GM19397 (cell line): ENCODE results near the gene NOB1.
A peak's percentile ranks its signal among the peaks of the same experiment; 100 is the strongest.
"Not testable (repeated sequence)": the region's sequence is repeated elsewhere in the genome, so short reads cannot be mapped to it uniquely, and the experiment has no call there.

Source experiments
- ATAC-seq: cut with Tn5 transposase; IDR thresholded peaks from one replicate; pipeline ENCODE4 v1.9.1; 2021; ENCODE audit warnings: mild to moderate bottlenecking, moderate library complexity; ENCODE audit not compliant: unreplicated experiment

The NOB1 gene

DNA sequence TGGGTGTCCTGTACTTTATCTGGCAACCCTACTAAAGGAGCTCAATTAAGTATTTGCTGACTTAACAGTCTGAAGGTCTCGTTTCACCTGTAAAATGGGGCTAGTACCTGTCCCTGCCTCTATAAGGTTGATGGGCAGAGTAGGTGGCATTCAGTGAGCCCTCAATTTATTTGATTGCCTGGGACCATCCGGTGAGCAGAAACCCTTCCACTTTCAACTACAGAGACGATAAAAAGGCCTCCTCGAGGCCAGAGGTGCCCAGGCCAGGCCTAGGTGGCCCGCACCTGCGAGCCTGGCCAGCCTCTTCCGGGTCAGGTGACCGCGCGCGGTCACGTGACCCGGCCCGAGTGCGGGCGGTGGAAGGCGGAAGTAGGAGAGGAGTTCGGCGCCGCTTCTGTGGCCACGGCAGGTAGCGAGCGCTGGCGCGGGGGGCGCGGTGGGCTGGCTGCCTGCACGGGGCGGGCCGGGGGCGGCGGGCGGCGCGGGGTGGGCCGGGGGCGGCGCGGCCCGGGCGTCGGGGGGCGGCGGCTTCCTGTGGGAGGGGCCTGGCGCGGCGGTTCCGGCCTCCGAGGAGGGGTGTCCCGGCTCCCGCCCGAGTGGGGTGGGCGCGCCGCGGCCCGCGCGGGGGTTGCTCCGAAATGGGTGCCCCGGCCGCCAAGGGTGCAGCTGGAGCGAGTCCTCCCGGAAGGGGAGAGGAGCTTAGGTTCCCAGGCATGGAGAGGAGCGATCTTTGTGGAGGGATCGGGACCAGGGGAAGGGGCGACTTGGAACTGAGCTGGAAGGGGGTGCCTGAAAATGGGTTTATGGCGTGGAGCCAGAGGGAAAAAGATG, 7.5 kb upstream of the NOB1 start, which contains the start of gene WWP2:
TSS of gene WWP2 (plus strand) at position 350 of the 831 bp plus-strand sequence. CDS start 24,679 bp downstream, outside the sequence.
- ATAC-seq = peak; percentile 88

DNA sequence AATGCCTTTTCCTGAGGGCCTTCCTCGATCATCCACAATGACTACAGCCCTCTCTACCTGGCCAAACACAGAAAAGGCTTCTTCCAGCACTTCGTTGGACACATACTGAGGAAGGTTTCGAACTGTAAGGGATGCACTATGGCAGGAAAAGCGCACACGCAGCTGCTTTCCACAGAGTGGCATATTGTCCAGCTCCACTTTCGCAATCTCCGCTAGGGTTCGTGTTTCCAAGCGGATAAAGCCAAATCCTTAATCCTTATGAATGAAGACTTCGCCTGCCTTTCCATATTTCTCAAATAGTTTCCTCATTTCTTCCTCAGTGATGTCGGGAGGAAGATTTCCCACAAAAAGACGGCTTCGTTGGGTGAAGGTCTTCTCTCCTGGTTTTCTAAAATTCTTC, 2.6 kb upstream of the NOB1 start:
- not testable (repeated sequence) for ATAC-seq

DNA sequence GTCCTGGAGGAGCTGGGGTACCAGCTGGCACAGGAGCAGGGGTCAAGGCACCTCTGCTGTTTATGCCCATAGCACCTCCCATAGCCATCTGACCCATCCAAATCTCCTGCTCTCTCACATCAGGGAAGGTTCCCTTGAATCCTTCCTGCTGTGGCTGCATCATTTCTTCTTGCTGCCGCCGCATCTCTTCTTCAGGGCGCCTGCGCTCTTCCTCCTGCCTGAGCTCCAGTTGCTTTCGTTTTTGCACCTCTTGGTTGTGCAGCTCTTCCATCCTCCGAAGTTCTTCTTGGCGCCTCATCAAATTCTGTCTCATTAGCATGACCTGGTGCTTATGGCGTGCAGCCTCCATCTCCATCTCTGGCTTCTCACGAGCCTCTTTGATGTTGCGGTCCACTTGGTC, 2.0 kb upstream of the NOB1 start:
- ATAC-seq = no peak

DNA sequence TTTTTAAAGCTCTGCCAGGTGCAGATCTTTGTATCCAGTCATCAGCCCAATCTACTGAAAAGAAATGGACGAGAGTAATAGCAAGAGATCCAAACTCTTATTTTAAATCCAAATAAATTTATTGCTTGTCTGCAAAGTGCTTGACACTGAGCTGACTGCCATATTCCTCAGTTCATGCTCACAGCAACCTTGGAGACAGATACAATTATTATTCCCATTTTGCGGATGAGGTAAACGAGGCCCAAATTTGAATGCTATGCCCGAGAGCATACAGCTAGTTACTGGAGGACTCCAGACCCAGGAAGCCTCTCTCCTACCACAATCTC, 620 bp downstream of the NOB1 start:
- ATAC-seq = no peak

DNA sequence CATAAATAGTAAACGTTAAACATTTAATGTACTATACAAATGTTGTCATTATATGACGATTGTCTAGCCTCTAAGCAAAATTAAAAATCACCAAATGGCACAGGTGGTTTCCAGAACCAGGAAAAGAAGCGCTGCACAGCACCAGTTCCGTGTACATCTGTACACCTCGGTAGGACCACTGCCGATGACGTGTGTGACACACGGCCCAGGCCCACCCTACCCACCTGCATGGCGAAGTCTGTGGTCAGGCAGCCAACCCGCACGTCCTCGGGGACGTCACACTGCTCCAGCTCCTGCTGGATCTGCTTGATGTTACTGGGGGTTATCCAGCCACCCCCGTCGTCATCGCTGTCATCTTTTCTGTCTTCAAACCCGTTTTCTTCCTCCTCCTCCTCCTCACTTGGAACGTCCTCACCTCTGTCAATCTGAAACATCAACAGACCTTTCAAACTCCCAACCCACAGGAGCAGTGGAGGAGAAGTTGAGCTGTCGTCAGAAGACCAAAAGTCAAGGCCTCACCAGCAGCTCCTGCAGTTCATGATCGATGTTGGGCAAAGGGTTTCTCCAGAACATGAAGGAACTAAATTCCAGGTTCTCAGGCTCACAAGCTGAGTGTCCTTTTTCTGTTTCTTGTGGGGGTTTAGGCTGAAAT, 5.9 kb downstream of the NOB1 start:
- ATAC-seq = no peak

GRCh38 chr16:69747115-69747514, 7.6 kb downstream of the NOB1 start:
- ATAC-seq = no peak

GRCh38 chr16:69745959-69746358, 8.8 kb downstream of the NOB1 start:
- no peak for ATAC-seq

DNA sequence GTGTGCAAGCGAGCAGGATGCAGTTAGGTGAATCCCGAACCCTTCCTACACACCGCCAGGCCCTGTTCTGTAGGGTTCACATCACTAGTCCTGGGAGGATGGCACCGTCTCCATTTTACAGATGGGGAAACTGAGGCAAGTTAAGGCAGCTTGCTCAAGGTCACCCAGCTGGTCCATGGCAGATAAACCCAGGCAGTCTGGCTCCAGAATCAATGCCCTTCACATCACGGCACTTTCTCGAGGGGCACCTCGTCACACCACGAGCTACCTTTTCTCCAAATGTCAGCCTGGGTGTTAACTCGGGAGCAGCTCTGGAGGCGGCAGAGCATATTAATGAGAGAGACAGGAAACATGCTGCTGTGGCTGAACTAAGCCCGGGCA, 9.5 kb downstream of the NOB1 start:
- ATAC-seq = no peak

GRCh38 chr16:69744363-69745231, 10.1 kb downstream of the NOB1 start:
- no peak for ATAC-seq

GRCh38 chr16:69741951-69742904, 12.5 kb downstream of the NOB1 start:
- ATAC-seq = no peak

GRCh38 chr16:69741519-69741918, 13.2 kb downstream of the NOB1 start:
- ATAC-seq = no peak

- no peak for ATAC-seq
Measured at GRCh38 chr16:69732101-69732500, 22.6 kb downstream of the NOB1 start.

DNA sequence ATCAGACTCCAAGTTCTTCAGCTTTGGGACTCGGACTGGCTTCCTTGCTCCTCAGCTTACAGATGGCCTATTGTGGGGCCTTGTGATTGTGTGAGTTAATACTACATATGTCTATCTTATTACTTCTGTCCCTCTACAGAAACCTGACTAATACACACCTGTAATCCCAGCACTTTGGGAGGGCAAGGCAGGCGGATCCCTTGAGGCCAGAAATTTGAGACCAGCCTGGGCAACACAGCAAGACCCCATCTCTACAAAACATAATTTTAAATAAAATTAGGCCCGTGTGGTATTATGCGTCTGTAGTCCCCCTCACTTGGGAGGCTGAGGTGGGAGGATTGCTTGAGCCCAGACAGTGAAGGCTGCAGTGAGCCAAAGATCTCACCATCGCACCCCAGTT, 23.4 kb downstream of the NOB1 start:
- ATAC-seq = not testable (repeated sequence)

DNA sequence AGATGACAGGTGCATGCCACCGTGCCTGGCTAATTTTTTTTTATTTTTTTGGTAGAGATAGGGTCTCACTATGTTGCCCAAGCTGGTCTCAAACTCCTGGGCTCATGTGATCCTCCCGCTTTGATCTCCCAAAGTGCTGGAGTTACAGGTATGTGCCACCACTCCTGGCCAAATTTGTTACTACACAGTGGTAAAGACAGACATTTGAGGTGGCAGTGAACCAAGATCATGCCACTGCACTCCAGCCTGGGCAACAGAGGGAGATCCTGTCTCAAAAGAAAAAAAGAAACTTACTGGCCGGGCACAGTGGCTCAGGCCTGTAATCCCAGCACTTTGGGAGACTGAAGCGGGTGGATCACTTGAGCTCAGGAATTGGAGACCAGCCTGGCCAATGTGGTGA, 25.7 kb downstream of the NOB1 start:
- not testable (repeated sequence) for ATAC-seq

GRCh38 chr16:69727916-69728270, 26.8 kb downstream of the NOB1 start:
- ATAC-seq = no peak

GRCh38 chr16:69726313-69727060, 28.2 kb downstream of the NOB1 start, which contains the start of gene NQO1:
Gene NQO1, minus strand, starts transcription at chr16:69726560. Its CDS starts 121 bp downstream, at chr16:69726439.
- peak; percentile 97 for ATAC-seq

- ATAC-seq = no peak
Measured at GRCh38 chr16:69725480-69726312, 29.0 kb downstream of the NOB1 start.

- ATAC-seq = no peak
Measured at GRCh38 chr16:69724981-69725479, 29.7 kb downstream of the NOB1 start.
